H1 (cell line): ENCODE measurements around the gene CNNM2. TPM values are rescaled to one million over a fixed set of nuclear protein-coding genes. Genes with fewer than 3 reads are reported as not detected.

Source experiments
- CTCF ChIA-PET: fragments of 300-600 bp; sonication (Branson Sonifier 250); formaldehyde crosslinking; loops from one replicate; lab custom pipeline; 2021; ENCODE audit not compliant: partially characterized antibody; lab: Charles Lee
- POLR2A ChIA-PET: fragments of 300-600 bp; sonication (Branson Sonifier 250); formaldehyde crosslinking; loops from one replicate; lab custom pipeline; 2021; ENCODE audit warnings: inconsistent platforms; ENCODE audit not compliant: partially characterized antibody; lab: Charles Lee
- DNase-seq, 2 experiments: peaks; one replicate each; pipeline versions ENCODE4 v3.0.0 to v3.0.0-alpha.2; 2010 to 2022; ENCODE audit warnings: low spot score in 2 of 2, low read depth in 1 of 2, mixed read lengths in 1 of 2
- FAIRE-seq: peaks from 2 replicates; lab custom pipeline; 2011; peaks lifted over from hg19 to GRCh38; lab: Jason Lieb, UNC
- H2AFZ ChIP-seq: 2 replicates; pipeline ENCODE4 v1.8.1; 2012; ENCODE audit warnings: low read length, inconsistent platforms
- H2AK5ac ChIP-seq: 2 replicates; pipeline ENCODE4 v1.6.1; 2013; ENCODE audit warnings: low read depth, low read length
- H2BK120ac ChIP-seq: replicated peaks from 2 replicates; pipeline ENCODE3; 2013; ENCODE audit warnings: low read depth, low read length, inconsistent platforms
- H2BK12ac ChIP-seq: 2 replicates; pipeline ENCODE4 v1.6.1; 2013; ENCODE audit warnings: low read depth, low read length
- H2BK15ac ChIP-seq: 2 replicates; pipeline ENCODE4 v1.6.1; 2013; ENCODE audit warnings: low read length
- H2BK20ac ChIP-seq: 2 replicates; pipeline ENCODE4 v1.6.1; 2013; ENCODE audit warnings: low read length
- H2BK5ac ChIP-seq: 2 replicates; pipeline ENCODE4 v1.6.1; 2013; ENCODE audit warnings: low read depth, low read length
- H3K14ac ChIP-seq: 2 replicates; pipeline ENCODE4 v1.6.1; 2013; ENCODE audit warnings: inconsistent platforms; ENCODE audit not compliant: insufficient read length
- H3K18ac ChIP-seq: 2 replicates; pipeline ENCODE4 v1.6.1; 2013; ENCODE audit warnings: low read length; ENCODE audit errors: extremely low read depth
- H3K23ac ChIP-seq: 2 replicates; pipeline ENCODE4 v1.6.1; 2013; ENCODE audit warnings: inconsistent platforms; ENCODE audit not compliant: insufficient read length
- H3K23me2 ChIP-seq: 2 replicates; pipeline ENCODE4 v1.6.1; 2013; ENCODE audit warnings: low read depth, low read length
- H3K27ac ChIP-seq: 2 replicates; pipeline ENCODE4 v1.6.1; 2011; ENCODE audit warnings: low read depth, low read length, inconsistent platforms
- H3K27me3 ChIP-seq, 4 experiments: replicated peaks in 1 of 4; 1 replicate in 1 of 4; 2 replicates in 3 of 4; pipeline versions ENCODE4 v1.6.1 to v1.8.1; 2011 to 2013; ENCODE audit warnings: low read length in 3 of 4, mild to moderate bottlenecking in 3 of 4, inconsistent platforms in 2 of 4, mixed read lengths in 2 of 4, moderate library complexity in 1 of 4; ENCODE audit not compliant: control insufficient read depth in 3 of 4, insufficient read depth in 3 of 4; ENCODE audit errors: extremely low read depth in 1 of 4
- H3K36me3 ChIP-seq, 4 experiments: 2 replicates each; pipeline versions ENCODE4 v1.6.1 to v1.8.1; 2011 to 2013; ENCODE audit warnings: mild to moderate bottlenecking in 4 of 4, low read length in 3 of 4, moderate library complexity in 2 of 4, control low read depth in 1 of 4, inconsistent platforms in 1 of 4; ENCODE audit not compliant: insufficient read depth in 4 of 4, control insufficient read depth in 2 of 4
- H3K4ac ChIP-seq: replicated peaks from 2 replicates; pipeline ENCODE3; 2013; ENCODE audit warnings: low read length, low read depth, mixed read lengths, inconsistent platforms; ENCODE audit not compliant: insufficient read length
- H3K4me1 ChIP-seq, 4 experiments: replicated peaks in 1 of 4; 1 replicate in 1 of 4; 2 replicates in 3 of 4; pipeline versions ENCODE4 v1.6.1 to v1.8.1; 2011 to 2013; ENCODE audit warnings: low read length in 3 of 4, inconsistent platforms in 2 of 4, mixed read lengths in 1 of 4; ENCODE audit not compliant: insufficient read depth in 4 of 4, control insufficient read depth in 3 of 4
- H3K4me2 ChIP-seq, 2 experiments: 2 replicates each; pipeline versions ENCODE4 v1.6.1 to v1.8.1; 2011 to 2013; ENCODE audit warnings: low read depth in 2 of 2, low read length in 2 of 2, control low read depth in 1 of 2, inconsistent platforms in 1 of 2, mild to moderate bottlenecking in 1 of 2; ENCODE audit not compliant: insufficient read depth in 1 of 2
- H3K4me3 ChIP-seq, 4 experiments: fragments of 200-600, 300-600 bp in 1 of 4; sonication (generic), shearing (Covaris generic), sonication (Bioruptor Twin) in 1 of 4; 2 replicates each; pipeline versions ENCODE4 v1.5.1 to v1.8.1; 2011 to 2016; ENCODE audit warnings: low read length in 4 of 4, low read depth in 3 of 4, control low read depth in 2 of 4, inconsistent platforms in 2 of 4, mild to moderate bottlenecking in 2 of 4, mixed read lengths in 1 of 4, moderate library complexity in 1 of 4; ENCODE audit not compliant: insufficient read depth in 2 of 4; ENCODE audit errors: extremely low read depth in 1 of 4
- H3K56ac ChIP-seq: replicated peaks from 2 replicates; pipeline ENCODE3; 2013; ENCODE audit warnings: low read depth, mild to moderate bottlenecking, mixed read lengths, low read length, inconsistent platforms; ENCODE audit not compliant: insufficient read length
- H3K79me1 ChIP-seq: 2 replicates; pipeline ENCODE4 v1.6.1; 2013; ENCODE audit warnings: low read depth, low read length, control low read depth
- H3K79me2 ChIP-seq, 2 experiments: 2 replicates each; pipeline versions ENCODE4 v1.6.1 to v1.8.1; 2012 to 2013; ENCODE audit warnings: low read length in 2 of 2, mild to moderate bottlenecking in 2 of 2, inconsistent platforms in 1 of 2; ENCODE audit not compliant: insufficient read depth in 2 of 2, control insufficient read depth in 1 of 2
- H3K9ac ChIP-seq, 4 experiments: replicated peaks in 1 of 4; 1 replicate in 1 of 4; 2 replicates in 3 of 4; pipeline versions ENCODE4 v1.6.1 to v1.8.1; 2011 to 2013; ENCODE audit warnings: low read depth in 3 of 4, low read length in 3 of 4, control low read depth in 2 of 4, mild to moderate bottlenecking in 2 of 4, moderate library complexity in 2 of 4, inconsistent platforms in 1 of 4; ENCODE audit errors: extremely low read depth in 1 of 4
- H3K9me3 ChIP-seq, 2 experiments: 2 replicates each; pipeline versions ENCODE4 v1.6.1 to v1.8.1; 2012 to 2013; ENCODE audit warnings: mild to moderate bottlenecking in 2 of 2, moderate library complexity in 2 of 2, control low read depth in 1 of 2, inconsistent platforms in 1 of 2, low read depth in 1 of 2, low read length in 1 of 2, mixed read lengths in 1 of 2; ENCODE audit not compliant: insufficient read depth in 2 of 2
- H4K20me1 ChIP-seq, 2 experiments: replicated peaks in 1 of 2; 2 replicates each; pipeline versions ENCODE3 to v1.8.1; 2011 to 2013; ENCODE audit warnings: inconsistent platforms in 2 of 2, low read length in 2 of 2, mild to moderate bottlenecking in 1 of 2; ENCODE audit not compliant: insufficient read depth in 2 of 2, control insufficient read depth in 1 of 2
- H4K5ac ChIP-seq: 2 replicates; pipeline ENCODE4 v1.6.1; 2013; ENCODE audit warnings: low read length, low read depth, mixed read lengths, inconsistent platforms; ENCODE audit not compliant: insufficient read length
- H4K8ac ChIP-seq: 2 replicates; pipeline ENCODE4 v1.8.0; 2013; ENCODE audit warnings: mild to moderate bottlenecking, moderate library complexity, low read length, inconsistent platforms; ENCODE audit not compliant: insufficient read depth; ENCODE audit errors: extremely low read depth
- H4K91ac ChIP-seq: replicated peaks from 2 replicates; pipeline ENCODE3; 2013; ENCODE audit warnings: low read length, mixed read lengths, inconsistent platforms; ENCODE audit not compliant: insufficient read length
- CEBPB ChIP-seq: IDR thresholded peaks from 2 replicates; pipeline ENCODE4 v1.6.1; 2012; ENCODE audit warnings: low read depth, low read length
- E2F6 ChIP-seq: IDR thresholded peaks from 2 replicates; pipeline ENCODE4 v1.6.1; 2012; ENCODE audit warnings: inconsistent platforms
- WGBS, 2 experiments: shearing (Covaris generic) in 1 of 2; methylation state at CpG; one replicate each; pipeline versions ENCODE4 v1.1.6 to v1.1.7; 2013 to 2015; ENCODE audit warnings: low lambda C conversion rate in 2 of 2, mixed read lengths in 2 of 2, inconsistent platforms in 1 of 2, low coverage in 1 of 2, missing lambda C conversion rate in 1 of 2; ENCODE audit not compliant: insufficient replicate concordance in 2 of 2, insufficient coverage in 1 of 2, insufficient read length in 1 of 2; ENCODE audit errors: extremely low coverage in 1 of 2, missing lambda C conversion rate in 1 of 2; 5-methylcytosine and 5-hydroxymethylcytosine counted together
- polyA plus RNA-seq, 7 experiments: library from polyadenylated mRNA; depleted of rRNA in 3 of 7; stranded (reverse) in 5 of 7; unstranded in 2 of 7; fragments of >200 nt in 5 of 7; fragments of 200-250 nt in 2 of 7; gene quantifications; 1 replicate in 5 of 7; 2 replicates in 1 of 7; 4 replicates in 1 of 7; pipeline versions ENCODE4 v1.2.1 to v1.2.3, GENCODE V29; 2011 to 2013; ENCODE audit warnings: missing spikeins in 2 of 7, mixed read lengths in 2 of 7
- total RNA-seq: library from RNA; stranded (reverse); fragmentation: NEBNext Ultra II Directional; extraction: Animal tissue kit (Norgen Biotek cat#: 25700); gene quantifications from 2 replicates; pipeline ENCODE4 v1.2.1, GENCODE V29; 2021

The CNNM2 gene
- total and polyA plus RNA-seq, 2 of the 8 experiments (the other 6 are each of a cell fraction or from before 2014, with no cell fraction given) = 7.3 to 23.6 TPM

GRCh38 chr10:103025696-103026095, 107.6 kb downstream of the CNNM2 start:
- H3K4me1 ChIP-seq = peaks cover 0 to 4% (median 0%) of the 10 kb centered on the region in 4 experiments; a peak in 1 of 7 replicates
- no peak overlapping the region for H2AK5ac ChIP-seq

More at GRCh38 chr10:103025696-103026095, 107.6 kb downstream of the CNNM2 start:
- H3K4me2 ChIP-seq = no peak overlapping the region
- H2BK20ac ChIP-seq = no peak overlapping the region
- CTCF ChIA-PET = no interaction called here
- H3K4ac ChIP-seq = no peak overlapping the region
- no peak overlapping the region for H2AFZ ChIP-seq
- no peaks in the 10 kb centered on the region for H3K9me3 ChIP-seq
- 81% methylated on average over 2 of the region's 2 CpGs; no CpG with 5 or more reads in 1 of the 2 experiments for WGBS, 2 experiments
- no peaks in the 10 kb centered on the region for H3K23me2 ChIP-seq
- H4K5ac ChIP-seq = no peak overlapping the region
- H3K14ac ChIP-seq = no peak overlapping the region
- POLR2A ChIA-PET = no interaction called here
- H3K56ac ChIP-seq = no peak overlapping the region
- no peaks in the 10 kb centered on the region for H3K27me3 ChIP-seq
- H2BK120ac ChIP-seq = no peak overlapping the region
- no peak overlapping the region for H3K9ac ChIP-seq
- no peak overlapping the region for H2BK12ac ChIP-seq
- H3K79me1 ChIP-seq = no peaks in the 10 kb centered on the region
- no peak for DNase-seq
- no peaks in the 10 kb centered on the region for H3K36me3 ChIP-seq
- no peak overlapping the region for H2BK5ac ChIP-seq
- no peak overlapping the region for H2BK15ac ChIP-seq
- no peak overlapping the region for H3K4me3 ChIP-seq
- no peak overlapping the region for H3K18ac ChIP-seq
- no peak overlapping the region for H4K91ac ChIP-seq
- no peak overlapping the region for H3K23ac ChIP-seq
- H3K79me2 ChIP-seq = no peaks in the 10 kb centered on the region
- no peak overlapping the region for H4K8ac ChIP-seq
- no peak for TF ChIP-seq E2F6
- no peak for TF ChIP-seq CEBPB
- TF ChIP-seq, all 59 proteins: peak for 0
- FAIRE-seq = no peak
- H3K27ac ChIP-seq = no peak overlapping the region
- no peaks in the 10 kb centered on the region for H4K20me1 ChIP-seq
